Colon (tissue), 2 donors: ENCODE results near the gene FADS6.

Source experiments
- FAIRE-seq: peaks from 2 replicates; lab custom pipeline; 2012; peaks lifted over from hg19 to GRCh38; lab: Jason Lieb, UNC
- donor health status: control.
- donor health status: control.

FADS6 gene

GRCh38 chr17:74866198-74866835 is 27.1 kb downstream of the FADS6 start:
- FAIRE-seq, result no peak

- no peak for FAIRE-seq
Measured at GRCh38 chr17:74865504-74866197, 27.8 kb downstream of the FADS6 start.

GRCh38 chr17:74864866-74865395 is 28.5 kb downstream of the FADS6 start:
- no peak for FAIRE-seq

GRCh38 chr17:74864297-74864865 is 29.1 kb downstream of the FADS6 start:
- no peak for FAIRE-seq

- no peak for FAIRE-seq
Measured at GRCh38 chr17:74863420-74864296, 29.8 kb downstream of the FADS6 start.

GRCh38 chr17:74862919-74863318 is 30.5 kb downstream of the FADS6 start:
- FAIRE-seq, result no peak

DNA sequence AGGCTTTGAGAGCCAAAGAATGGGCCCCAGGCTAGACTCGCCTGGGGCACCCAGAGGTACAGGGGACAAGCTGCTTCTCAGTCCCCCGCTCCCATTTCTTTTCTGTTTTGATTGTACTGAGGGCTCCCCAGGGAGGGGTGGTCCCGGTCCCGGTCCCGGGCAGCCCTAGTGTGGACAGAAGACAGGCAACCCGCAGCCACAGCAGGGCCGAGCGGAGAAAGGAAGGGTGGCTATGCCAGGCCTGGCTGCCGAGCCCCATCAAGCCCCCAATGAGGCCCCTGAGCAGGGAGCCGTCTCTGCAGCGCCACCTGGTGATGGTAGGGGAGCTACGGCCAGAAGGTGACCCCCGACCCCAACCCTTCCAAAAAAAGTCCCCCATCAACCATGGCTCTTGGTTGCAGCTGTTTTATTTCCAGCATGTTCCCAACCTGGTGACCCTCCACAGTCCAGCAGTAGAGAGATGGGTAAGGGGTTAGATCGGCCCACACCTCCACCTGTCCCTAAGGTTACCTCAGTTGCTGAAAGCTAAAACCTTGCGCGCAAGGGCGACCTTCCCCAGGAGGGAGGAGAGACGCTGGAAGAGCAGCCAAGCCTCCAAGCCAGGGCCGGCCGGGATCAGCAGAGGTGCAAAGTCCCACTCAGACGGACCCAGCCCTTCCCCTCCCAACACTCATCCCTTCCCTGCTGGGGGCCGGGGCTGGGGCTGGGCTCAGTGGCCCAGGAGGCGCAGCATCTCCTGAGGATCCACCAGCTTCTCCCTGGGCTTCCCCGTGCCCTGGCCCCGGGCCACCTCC is 31.1 kb downstream of the FADS6 start:
- FAIRE-seq, result no peak

GRCh38 chr17:74861662-74862107 is 31.7 kb downstream of the FADS6 start:
- FAIRE-seq, result no peak

GRCh38 chr17:74860872-74861661 is 32.4 kb downstream of the FADS6 start:
- FAIRE-seq, result no peak

- no peak for FAIRE-seq
Measured at GRCh38 chr17:74860229-74860871, 33.1 kb downstream of the FADS6 start.

- no peak for FAIRE-seq
Measured at GRCh38 chr17:74859459-74860228, 33.8 kb downstream of the FADS6 start, which contains the start of gene GRIN2C. Gene GRIN2C (minus strand): TSS chr17:74859885. CDS start chr17:74855092, 4,793 bp downstream.

DNA sequence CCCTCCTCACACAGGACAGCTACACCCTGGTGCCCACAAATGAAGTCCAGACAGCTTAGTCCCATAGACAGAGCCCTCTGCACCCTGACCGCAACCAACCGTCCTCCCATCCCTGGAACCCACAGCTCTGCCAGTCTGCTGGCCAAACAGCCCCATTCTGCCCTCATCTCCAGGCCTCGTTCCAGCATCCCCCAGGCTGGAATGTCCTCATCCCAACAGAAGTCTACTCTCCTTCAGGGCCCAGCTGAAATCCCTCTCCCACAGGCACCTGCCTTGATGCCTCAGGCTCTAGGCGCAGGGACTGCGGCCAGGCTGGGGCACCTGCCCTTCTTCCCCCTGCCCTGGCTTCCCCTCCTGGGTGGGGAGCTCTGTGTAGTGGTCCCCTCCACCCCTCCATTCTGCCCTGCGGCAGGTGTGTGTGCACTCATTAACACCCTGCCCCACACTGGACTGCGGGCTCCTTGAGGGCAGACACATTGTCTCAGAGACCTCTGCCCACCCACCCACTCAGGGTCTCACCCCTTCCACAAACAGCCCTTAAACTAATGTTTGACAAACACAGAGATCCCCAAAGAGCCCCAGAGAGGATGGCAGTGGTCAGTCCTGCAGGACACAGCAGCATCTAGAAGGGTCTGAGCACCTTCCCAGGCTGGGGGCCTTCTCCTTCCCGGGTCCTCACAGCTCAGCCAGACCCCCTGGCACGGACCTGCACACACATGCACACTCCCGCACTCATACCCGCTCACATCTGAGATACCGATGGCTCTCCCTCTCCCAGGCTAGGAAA is 34.6 kb downstream of the FADS6 start:
- FAIRE-seq, result no peak

DNA sequence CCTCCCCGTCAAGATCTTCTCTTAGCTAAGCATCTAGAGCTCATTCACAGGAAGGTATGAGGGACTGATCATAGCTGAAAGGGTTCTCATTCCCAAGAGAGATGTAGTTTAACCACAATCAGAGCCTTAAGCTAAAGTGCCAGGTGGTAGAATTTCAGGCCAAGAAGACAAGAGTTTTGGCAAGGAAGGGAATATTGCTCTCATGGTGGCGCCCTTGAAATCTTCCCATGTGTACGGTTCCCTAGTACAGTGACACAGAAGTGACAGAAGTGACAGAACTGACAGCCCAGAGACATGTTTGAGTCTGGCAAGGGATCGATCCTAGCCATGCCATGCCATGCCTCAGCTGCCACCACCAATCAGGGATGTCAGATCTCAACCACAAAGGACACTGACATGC is 36.2 kb downstream of the FADS6 start:
- FAIRE-seq, result no peak

DNA sequence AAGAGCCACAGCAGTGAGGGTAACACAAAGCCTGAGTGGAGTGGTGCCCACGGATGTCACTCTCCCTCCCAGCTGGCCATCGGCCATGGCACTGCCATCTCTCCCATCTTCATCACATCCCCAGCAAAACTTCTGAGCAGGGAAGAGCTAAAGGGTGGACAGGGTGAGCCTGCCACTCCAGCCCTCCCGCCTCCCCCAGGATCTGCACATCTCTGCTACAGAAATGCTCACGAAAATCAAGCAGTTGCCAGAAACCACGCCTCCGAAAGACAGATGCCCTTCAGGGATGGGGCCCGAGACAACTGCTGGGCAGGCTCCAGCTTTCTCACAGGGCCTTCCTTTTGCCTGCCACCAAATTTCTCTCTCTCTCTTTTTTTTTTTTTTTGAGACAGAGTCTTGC is 37.3 kb downstream of the FADS6 start:
- FAIRE-seq, result no peak

- no peak for FAIRE-seq
Measured at GRCh38 chr17:74855323-74855722, 38.1 kb downstream of the FADS6 start.

DNA sequence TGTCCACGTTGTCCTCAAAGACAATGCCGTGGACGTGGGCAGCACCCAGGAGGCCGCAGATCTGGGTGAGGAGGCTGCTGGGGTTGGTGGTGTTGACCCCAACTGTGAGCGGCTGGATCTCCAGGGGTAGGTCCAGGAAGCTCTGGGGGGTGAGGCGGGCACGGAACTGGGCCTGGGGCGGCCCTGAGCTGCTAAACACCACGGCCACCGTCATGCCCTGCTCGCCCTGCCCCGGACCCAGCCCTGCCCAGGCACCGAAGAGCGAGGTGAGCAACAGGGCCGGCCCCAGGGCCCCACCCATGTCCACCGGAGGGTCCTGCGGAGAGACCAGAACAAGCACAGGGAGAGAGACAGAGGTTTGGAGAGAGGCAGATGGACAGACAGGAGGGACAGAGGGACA is 38.6 kb downstream of the FADS6 start:
- FAIRE-seq, result no peak

DNA sequence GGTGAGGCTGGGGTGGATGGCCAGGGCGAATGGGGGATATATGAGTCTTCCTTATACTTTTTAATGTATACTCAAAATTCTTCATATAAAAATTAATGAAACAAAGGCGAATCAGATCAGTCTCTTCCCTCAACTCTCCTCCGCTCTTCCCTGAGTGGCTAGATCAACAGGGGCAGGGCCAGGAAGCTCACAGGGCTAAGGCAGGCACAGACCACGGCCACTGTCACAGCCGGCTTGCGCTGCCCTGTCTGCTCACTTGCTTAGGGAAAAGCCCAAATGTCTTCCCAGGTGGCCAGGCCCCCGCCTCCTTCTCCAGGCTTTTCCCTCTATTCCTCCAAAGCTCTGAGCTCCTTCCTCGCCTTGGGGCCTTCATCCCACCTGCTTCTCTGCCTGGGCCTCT is 39.8 kb downstream of the FADS6 start:
- no peak for FAIRE-seq

DNA sequence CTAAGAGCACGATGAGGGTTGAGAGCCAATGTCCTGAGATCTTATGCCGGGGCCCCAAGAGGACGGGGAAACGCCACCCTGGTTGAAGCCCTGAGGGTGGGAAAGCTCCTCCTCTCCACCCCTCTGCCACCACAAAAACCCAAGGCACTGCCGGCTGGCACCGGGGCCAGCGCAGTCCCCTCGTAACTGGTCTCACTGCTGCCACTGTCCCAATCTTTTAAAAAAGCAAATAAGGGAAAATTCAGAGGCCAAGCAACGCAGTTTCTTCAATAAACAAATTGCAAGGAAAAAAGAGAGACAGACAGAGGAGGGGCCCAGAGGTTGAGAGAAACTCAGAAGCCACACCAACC is 40.4 kb downstream of the FADS6 start:
- FAIRE-seq, result no peak
